ENCODE measurements around the gene S100A8.

DNA sequence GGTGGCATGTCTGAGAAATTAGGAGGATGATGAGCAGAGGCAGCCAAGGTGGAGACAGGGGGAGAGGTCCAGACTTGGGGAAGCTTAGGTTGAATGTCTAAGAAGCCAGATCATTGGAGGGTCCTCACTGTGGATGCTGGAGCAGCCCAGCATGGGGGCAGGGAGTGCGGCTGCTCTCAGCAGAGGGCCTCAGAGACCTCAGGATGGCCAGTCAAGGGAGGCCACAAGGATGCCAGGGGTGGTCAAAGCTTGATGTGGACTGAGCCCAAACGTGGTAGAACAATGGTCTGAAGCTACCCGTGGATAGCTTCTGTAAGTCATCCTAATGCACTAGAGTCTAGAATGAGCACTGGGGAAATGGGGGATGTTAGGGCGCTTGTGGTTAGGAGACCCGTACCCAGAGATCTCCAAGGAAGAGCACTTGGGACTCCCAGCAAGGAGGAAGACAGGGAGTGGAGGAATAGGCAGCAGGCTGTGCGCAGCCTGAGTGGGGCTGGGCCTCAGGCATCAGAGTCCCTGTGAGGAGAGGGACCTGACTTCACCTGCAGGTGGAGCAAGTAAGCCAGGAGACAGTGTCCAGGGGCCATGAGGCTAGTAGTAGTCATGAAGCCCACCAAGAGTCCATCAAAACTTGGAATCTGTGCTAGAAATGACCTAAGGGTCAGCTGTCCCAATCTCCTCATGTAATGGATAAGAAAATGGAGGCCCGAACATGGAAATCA, 37.5 kb downstream of the S100A8 start:
- TF ChIP-seq, protein P1, sequence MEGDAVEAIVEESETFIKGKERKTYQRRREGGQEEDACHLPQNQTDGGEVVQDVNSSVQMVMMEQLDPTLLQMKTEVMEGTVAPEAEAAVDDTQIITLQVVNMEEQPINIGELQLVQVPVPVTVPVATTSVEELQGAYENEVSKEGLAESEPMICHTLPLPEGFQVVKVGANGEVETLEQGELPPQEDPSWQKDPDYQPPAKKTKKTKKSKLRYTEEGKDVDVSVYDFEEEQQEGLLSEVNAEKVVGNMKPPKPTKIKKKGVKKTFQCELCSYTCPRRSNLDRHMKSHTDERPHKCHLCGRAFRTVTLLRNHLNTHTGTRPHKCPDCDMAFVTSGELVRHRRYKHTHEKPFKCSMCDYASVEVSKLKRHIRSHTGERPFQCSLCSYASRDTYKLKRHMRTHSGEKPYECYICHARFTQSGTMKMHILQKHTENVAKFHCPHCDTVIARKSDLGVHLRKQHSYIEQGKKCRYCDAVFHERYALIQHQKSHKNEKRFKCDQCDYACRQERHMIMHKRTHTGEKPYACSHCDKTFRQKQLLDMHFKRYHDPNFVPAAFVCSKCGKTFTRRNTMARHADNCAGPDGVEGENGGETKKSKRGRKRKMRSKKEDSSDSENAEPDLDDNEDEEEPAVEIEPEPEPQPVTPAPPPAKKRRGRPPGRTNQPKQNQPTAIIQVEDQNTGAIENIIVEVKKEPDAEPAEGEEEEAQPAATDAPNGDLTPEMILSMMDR (IDR thresholded peaks at IDR 0.05) = peak; percentile 51
- TF ChIP-seq EZH2phosphoT487 (IDR thresholded peaks at IDR 0.05) = no peak
- TF ChIP-seq EZH2 (IDR thresholded peaks at IDR 0.05) = no peak
